Endothelial cell of umbilical vein (primary cell): ENCODE results near the gene OSBPL10.

Experiments used
- EZH2 ChIP-seq: IDR thresholded peaks from 2 replicates; pipeline ENCODE4 v1.6.1; 2012; ENCODE audit warnings: borderline replicate concordance, low read depth, mild to moderate bottlenecking, moderate library complexity, low read length, inconsistent platforms; ENCODE audit not compliant: severe bottlenecking
- FOS ChIP-seq: IDR thresholded peaks from 2 replicates; pipeline ENCODE4 v1.6.1; 2011; ENCODE audit warnings: mild to moderate bottlenecking, low read length, moderate library complexity, borderline replicate concordance; ENCODE audit not compliant: insufficient read depth
- JUN ChIP-seq: IDR thresholded peaks from 2 replicates; pipeline ENCODE4 v1.6.1; 2011; ENCODE audit warnings: borderline replicate concordance, low read depth; ENCODE audit not compliant: insufficient read length, insufficient read depth
- MYC ChIP-seq: IDR thresholded peaks from one replicate; pipeline ENCODE4 v1.6.1; 2011; ENCODE audit warnings: mild to moderate bottlenecking, low read depth, low read length
- POLR2A ChIP-seq: IDR thresholded peaks from 2 replicates; pipeline ENCODE4 v1.6.1; 2012; ENCODE audit warnings: low read depth, mild to moderate bottlenecking, control low read depth, low read length
- POLR2AphosphoS5 ChIP-seq: IDR thresholded peaks from 2 replicates; pipeline ENCODE4 v1.6.1; 2012; ENCODE audit warnings: low read depth, mild to moderate bottlenecking, control low read depth, low read length, moderate library complexity; ENCODE audit not compliant: insufficient read depth
- TF ChIP-seq, protein P1 (sequence below), 2 donors: IDR thresholded peaks; 1 replicate in 1 of 2; 2 replicates in 1 of 2; pipeline ENCODE4 v1.5.1; 2011; ENCODE audit warnings: low read length in 2 of 2, mild to moderate bottlenecking in 2 of 2, moderate library complexity in 2 of 2, control low read depth in 1 of 2, inconsistent platforms in 1 of 2, low read depth in 1 of 2; ENCODE audit not compliant: insufficient read depth in 1 of 2; ENCODE audit errors: extremely low read depth in 1 of 2
- TF ChIP-seq, protein P2 (sequence below): IDR thresholded peaks from 2 replicates; pipeline ENCODE4 v1.6.1; 2011; ENCODE audit not compliant: insufficient read depth, insufficient read length

DNA sequence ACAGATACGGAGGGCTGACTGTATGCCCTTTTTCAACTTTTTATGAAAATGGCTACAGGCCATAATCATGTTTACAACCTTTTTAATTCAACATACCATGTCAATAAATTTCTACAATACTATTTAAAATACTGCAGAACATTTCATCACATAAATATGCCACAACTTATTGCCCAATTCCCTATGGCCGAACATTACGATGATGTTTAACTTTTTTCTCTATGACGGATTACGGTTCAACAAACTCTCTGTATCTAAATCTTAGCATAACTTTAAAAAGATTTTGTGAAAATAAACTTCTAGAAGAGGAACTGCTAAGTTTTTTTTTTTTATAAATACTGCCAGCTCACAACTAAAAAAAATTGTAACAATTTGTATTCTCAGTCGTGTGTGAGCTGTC, 220.4 kb downstream of the OSBPL10 start:
- TF ChIP-seq POLR2A (no peak), EZH2 (no peak), POLR2AphosphoS5 (no peak), JUN (no peak), FOS (no peak), MYC (no peak)
- TF ChIP-seq, protein P1, sequence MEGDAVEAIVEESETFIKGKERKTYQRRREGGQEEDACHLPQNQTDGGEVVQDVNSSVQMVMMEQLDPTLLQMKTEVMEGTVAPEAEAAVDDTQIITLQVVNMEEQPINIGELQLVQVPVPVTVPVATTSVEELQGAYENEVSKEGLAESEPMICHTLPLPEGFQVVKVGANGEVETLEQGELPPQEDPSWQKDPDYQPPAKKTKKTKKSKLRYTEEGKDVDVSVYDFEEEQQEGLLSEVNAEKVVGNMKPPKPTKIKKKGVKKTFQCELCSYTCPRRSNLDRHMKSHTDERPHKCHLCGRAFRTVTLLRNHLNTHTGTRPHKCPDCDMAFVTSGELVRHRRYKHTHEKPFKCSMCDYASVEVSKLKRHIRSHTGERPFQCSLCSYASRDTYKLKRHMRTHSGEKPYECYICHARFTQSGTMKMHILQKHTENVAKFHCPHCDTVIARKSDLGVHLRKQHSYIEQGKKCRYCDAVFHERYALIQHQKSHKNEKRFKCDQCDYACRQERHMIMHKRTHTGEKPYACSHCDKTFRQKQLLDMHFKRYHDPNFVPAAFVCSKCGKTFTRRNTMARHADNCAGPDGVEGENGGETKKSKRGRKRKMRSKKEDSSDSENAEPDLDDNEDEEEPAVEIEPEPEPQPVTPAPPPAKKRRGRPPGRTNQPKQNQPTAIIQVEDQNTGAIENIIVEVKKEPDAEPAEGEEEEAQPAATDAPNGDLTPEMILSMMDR (IDR thresholded peaks at IDR 0.05; ENCODE audit: extremely low read depth in 1 of 2, insufficient read depth in 1 of 2, low read depth in 1 of 2, low read length in 2 of 2), result no peak
- TF ChIP-seq, protein P2, sequence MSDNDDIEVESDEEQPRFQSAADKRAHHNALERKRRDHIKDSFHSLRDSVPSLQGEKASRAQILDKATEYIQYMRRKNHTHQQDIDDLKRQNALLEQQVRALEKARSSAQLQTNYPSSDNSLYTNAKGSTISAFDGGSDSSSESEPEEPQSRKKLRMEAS, result no peak
